Ishikawa (cell line): Measurements from ENCODE around the gene METRNL.

Source experiments
- CEBPB ChIP-seq: IDR thresholded peaks from 2 replicates; pipeline ENCODE4 v1.6.1; 2012
- CREB1 ChIP-seq: IDR thresholded peaks from 2 replicates; pipeline ENCODE4 v1.6.1; 2012; ENCODE audit warnings: low read depth
- EGR1 ChIP-seq: IDR thresholded peaks from 2 replicates; pipeline ENCODE4 v1.6.1; 2012
- EP300 ChIP-seq: IDR thresholded peaks from 2 replicates; pipeline ENCODE4 v1.6.1; 2012; ENCODE audit warnings: borderline replicate concordance
- FOXM1 ChIP-seq: IDR thresholded peaks from 2 replicates; pipeline ENCODE4 v1.6.1; 2012; ENCODE audit warnings: low read depth, borderline replicate concordance
- MAX ChIP-seq: IDR thresholded peaks from 2 replicates; pipeline ENCODE4 v1.6.1; 2012
- NFIC ChIP-seq: IDR thresholded peaks from 2 replicates; pipeline ENCODE4 v1.6.1; 2012
- RAD21 ChIP-seq: IDR thresholded peaks from 2 replicates; pipeline ENCODE4 v1.6.1; 2012; ENCODE audit warnings: low read depth
- TAF1 ChIP-seq: IDR thresholded peaks from 2 replicates; pipeline ENCODE4 v1.6.1; 2012; ENCODE audit warnings: low read depth, mild to moderate bottlenecking
- TCF12 ChIP-seq: IDR thresholded peaks from 2 replicates; pipeline ENCODE4 v1.6.1; 2012; ENCODE audit warnings: low read depth
- TEAD4 ChIP-seq: IDR thresholded peaks from 2 replicates; pipeline ENCODE4 v1.6.1; 2012
- USF1 ChIP-seq: IDR thresholded peaks from 2 replicates; pipeline ENCODE4 v1.6.1; 2012
- YY1 ChIP-seq: IDR thresholded peaks from 2 replicates; pipeline ENCODE4 v1.6.1; 2012; ENCODE audit warnings: low read depth
- ZBTB7A ChIP-seq: IDR thresholded peaks from 2 replicates; pipeline ENCODE4 v1.6.1; 2012; ENCODE audit warnings: low read depth
- TF ChIP-seq, protein P1 (sequence below): IDR thresholded peaks from 2 replicates; pipeline ENCODE4 v1.6.1; 2012; ENCODE audit warnings: low read depth, mild to moderate bottlenecking

METRNL gene

DNA sequence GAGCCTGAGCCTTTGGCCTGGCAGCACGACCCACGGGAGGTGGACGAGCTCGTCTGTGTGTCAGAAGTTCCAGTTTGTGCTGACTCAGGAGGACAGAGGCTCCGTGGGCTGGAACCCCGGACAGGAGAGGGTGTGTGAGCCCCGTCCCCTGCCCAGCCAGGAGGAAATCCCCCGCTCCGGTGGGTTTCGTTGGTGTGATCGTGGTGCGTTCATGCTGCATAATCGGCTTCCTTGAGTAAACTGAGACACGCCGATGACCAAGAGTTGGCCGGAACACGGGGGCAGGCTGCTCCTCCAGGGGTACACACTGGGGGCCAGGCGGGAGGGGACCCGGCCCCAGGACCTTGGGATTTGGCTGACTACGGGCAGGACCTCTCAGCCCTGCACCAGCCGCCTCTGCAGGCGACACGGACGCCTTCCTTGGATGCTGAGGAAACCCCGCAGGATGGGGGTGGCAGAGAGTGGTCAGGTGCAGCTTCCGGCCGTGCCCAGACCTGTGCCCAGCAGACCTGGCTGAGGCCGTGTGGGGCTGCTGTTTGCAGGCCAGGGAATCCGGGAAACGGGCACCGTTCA, 8.5 kb downstream of the METRNL start:
- TF ChIP-seq ZBTB7A, result no peak
- no peak for TF ChIP-seq TEAD4
- TF ChIP-seq FOXM1, result no peak
- TF ChIP-seq EP300, result no peak
- TF ChIP-seq USF1, result no peak
- no peak for TF ChIP-seq TAF1
- TF ChIP-seq TCF12, result no peak
- TF ChIP-seq RAD21, result no peak
- TF ChIP-seq EGR1, result no peak
- TF ChIP-seq CREB1, result no peak
- TF ChIP-seq MAX, result no peak
- no peak for TF ChIP-seq NFIC
- TF ChIP-seq YY1, result no peak
- TF ChIP-seq, protein P1, sequence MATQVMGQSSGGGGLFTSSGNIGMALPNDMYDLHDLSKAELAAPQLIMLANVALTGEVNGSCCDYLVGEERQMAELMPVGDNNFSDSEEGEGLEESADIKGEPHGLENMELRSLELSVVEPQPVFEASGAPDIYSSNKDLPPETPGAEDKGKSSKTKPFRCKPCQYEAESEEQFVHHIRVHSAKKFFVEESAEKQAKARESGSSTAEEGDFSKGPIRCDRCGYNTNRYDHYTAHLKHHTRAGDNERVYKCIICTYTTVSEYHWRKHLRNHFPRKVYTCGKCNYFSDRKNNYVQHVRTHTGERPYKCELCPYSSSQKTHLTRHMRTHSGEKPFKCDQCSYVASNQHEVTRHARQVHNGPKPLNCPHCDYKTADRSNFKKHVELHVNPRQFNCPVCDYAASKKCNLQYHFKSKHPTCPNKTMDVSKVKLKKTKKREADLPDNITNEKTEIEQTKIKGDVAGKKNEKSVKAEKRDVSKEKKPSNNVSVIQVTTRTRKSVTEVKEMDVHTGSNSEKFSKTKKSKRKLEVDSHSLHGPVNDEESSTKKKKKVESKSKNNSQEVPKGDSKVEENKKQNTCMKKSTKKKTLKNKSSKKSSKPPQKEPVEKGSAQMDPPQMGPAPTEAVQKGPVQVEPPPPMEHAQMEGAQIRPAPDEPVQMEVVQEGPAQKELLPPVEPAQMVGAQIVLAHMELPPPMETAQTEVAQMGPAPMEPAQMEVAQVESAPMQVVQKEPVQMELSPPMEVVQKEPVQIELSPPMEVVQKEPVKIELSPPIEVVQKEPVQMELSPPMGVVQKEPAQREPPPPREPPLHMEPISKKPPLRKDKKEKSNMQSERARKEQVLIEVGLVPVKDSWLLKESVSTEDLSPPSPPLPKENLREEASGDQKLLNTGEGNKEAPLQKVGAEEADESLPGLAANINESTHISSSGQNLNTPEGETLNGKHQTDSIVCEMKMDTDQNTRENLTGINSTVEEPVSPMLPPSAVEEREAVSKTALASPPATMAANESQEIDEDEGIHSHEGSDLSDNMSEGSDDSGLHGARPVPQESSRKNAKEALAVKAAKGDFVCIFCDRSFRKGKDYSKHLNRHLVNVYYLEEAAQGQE, result no peak
- TF ChIP-seq CEBPB, result no peak

GRCh38 chr17:83088451-83088850, 9.0 kb downstream of the METRNL start:
- TF ChIP-seq EGR1 (no peak), NFIC (no peak), EP300 (no peak), RAD21 (no peak), MAX (no peak), CEBPB (no peak), USF1 (no peak), CREB1 (no peak), ZBTB7A (no peak), FOXM1 (no peak), TAF1 (no peak), YY1 (no peak), TCF12 (no peak), TEAD4 (no peak)
- TF ChIP-seq, protein P1, result no peak

- TF ChIP-seq CEBPB (no peak), TAF1 (no peak), TEAD4 (no peak), USF1 (no peak), EP300 (no peak), EGR1 (no peak), NFIC (no peak), YY1 (no peak), ZBTB7A (no peak), TCF12 (no peak), RAD21 (no peak), CREB1 (no peak), FOXM1 (no peak), MAX (no peak)
- TF ChIP-seq, protein P1, result no peak
Measured at GRCh38 chr17:83088909-83089308, 9.5 kb downstream of the METRNL start.
